Measurements from ENCODE around the gene LRRC4B.
"Not testable (repeated sequence)": the region's sequence is repeated elsewhere in the genome, so short reads cannot be mapped to it uniquely, and the experiment has no call there.

The LRRC4B gene

DNA sequence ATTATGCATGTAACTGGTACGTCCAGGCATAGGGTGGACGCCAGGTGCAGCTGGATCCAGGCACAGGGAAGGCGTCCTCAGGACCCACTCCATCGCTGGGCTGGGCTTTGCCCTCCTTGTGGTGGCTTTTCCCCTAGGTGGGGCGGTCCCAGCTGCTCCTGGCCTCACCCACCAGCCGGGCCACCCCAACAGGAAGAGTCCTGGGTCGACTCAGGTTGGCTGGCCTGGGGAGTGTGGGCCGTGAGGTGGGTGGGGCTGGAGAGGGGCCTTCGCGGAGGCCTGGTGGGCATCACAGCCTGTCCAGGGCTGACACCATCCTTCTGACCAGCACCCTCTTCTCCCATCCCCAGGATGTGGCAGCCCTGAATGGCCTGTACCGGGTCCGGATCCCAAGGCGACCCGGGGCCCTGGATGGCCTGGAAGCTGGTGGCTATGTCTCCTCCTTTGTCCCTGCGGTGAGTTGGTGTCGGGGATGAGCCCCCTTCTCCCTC, 88.4 kb downstream of the LRRC4B start:
- DNase-seq: no peak
- in situ Hi-C loops (cut with HindIII; ENCODE audit: low pct_ligation_motif_present, low pct_unique_long_range_greater_than_20kb, low sequenced_read_pairs): no loop called here

DNA sequence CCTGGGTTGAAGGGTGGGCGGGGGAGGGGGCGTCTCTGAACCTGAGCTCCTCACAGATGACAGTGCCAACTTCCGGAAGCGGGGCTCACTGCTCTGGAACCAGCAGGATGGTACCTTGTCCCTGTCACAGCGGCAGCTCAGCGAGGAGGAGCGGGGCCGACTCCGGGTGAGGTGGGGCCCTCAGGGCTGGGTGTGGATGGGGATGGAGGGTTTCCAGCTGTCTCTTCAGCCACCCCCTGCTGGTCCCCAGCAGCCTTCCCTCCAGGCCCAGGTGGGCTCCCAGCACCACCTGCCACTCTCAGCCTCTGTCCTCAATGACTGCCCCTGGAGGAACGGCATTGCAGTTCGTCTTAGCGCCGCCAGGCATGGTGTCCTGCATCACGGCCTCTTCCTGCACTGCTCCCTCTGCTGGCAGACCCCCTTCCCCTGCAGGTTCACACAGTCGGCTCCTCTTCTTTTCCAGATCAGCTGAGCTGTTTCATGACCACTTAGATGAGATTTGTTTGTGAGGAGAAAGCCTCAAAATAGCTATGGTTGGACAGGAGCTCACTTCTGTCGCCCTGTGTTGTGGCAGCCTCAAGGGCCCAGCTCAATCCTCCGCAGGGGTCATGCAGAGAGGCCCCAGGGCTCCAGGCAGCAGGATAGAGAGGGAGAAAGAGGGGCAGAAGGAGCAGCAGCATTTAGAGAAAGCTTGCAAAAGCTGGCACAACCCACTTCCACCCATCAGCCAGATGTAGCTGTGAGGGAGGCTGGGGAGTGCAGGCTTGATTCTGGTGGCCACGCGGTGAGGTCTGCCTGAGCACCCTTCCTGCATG, 89.1 kb downstream of the LRRC4B start:
- in situ Hi-C loops (cut with HindIII; ENCODE audit: low pct_ligation_motif_present, low pct_unique_long_range_greater_than_20kb, low sequenced_read_pairs): no loop called here
- no peak for DNase-seq

DNA sequence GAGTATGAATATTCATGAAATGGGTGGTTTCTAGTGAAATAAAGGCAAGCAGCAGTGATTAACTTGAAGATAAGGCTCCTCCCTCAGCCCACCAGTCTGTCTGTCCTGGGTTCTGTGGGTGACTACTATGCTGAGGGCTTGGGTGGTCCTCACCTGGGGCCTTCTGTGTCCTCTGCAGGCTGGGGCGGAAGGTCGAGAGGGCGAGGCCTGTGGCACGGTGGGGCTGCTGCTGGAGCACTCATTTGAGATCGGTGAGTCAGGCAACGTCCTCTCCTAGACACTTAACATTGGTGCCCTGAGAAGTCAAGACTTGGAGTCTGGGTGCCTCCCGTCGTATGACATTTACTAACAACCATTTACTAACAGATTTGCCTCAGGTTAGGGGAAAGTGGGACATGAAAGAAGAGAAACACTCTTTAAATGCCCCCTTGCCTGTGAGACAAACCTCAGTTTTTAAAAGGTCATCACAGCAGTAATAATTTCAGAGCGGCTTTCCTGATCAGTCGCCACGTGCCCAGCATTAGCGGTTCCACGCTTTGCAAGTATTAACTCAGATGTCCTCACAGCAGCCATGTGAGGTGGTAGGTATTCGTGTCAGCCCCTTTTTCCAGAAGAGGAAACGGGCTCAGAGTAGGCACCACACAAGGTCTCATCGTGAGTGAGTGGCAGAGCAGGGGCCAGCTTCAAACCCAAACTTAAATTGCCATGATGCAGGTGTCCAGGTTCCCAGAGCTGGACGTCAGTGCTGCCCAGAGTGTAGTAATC, 90.3 kb downstream of the LRRC4B start:
- DNase-seq: no peak
- in situ Hi-C loops (cut with HindIII; ENCODE audit: low pct_ligation_motif_present, low pct_unique_long_range_greater_than_20kb, low sequenced_read_pairs): no loop called here

DNA sequence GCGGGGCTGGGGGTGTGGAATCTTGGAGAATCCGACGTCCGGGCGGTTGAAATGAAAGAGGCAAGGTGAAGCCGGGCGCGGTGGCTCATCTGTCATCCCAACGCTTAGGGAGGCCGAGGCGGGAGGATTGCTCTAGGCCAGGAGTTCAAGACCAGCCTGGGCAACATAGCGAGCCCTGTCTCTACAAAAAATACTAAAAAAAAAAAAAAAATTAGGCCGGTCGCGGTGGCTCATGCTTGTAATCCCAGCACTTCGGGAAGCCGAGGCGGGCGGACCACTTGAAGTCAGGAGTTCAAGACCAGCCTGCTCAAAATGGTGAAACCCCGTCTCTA, 91.4 kb downstream of the LRRC4B start:
- DNase-seq: no peak
- in situ Hi-C loops (cut with HindIII; ENCODE audit: low pct_ligation_motif_present, low pct_unique_long_range_greater_than_20kb, low sequenced_read_pairs): no loop called here

DNA sequence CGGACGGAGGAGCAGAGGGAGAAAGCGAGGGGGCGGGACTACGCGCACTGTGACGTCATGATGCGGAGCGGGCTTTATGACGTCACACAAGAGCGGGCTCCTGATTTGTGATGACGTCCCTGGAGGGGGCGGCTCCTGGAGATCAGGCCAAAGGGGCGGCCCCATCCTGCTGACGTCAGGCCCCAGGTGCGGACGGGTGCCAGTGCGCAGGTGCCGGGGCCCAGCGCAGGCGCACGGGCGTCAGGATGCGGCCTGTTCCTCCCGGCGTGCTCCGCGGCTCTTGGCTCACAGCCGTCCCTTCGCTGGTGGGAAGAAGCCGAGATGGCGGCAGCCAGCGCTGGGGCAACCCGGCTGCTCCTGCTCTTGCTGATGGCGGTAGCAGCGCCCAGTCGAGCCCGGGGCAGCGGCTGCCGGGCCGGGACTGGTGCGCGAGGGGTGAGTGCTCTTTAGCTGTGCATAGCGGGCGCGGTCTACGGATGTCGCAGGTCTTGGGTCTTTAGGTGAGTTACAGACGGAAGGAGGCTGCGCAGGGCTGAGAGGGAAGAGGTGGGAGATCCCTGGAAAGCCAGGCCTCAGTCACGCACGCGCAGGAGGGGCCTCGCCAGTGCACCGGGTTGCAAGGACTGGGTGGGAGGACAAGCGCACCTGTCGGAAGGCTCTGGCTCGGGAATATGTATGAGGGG, 91.9 kb downstream of the LRRC4B start, which contains the start of the genes EMC10 and GARIN5A:
Gene EMC10, plus strand, starts transcription at position 284 of the 683 bp plus-strand sequence. Its CDS starts 38 bp downstream, at position 322.
Gene GARIN5A, minus strand, starts transcription at position 625 of the 683 bp plus-strand sequence. Its CDS starts 460 bp downstream, at position 165.
- in situ Hi-C loops (cut with HindIII; ENCODE audit: low pct_ligation_motif_present, low pct_unique_long_range_greater_than_20kb, low sequenced_read_pairs): no loop called here
- peak; percentile 87 for DNase-seq

DNA sequence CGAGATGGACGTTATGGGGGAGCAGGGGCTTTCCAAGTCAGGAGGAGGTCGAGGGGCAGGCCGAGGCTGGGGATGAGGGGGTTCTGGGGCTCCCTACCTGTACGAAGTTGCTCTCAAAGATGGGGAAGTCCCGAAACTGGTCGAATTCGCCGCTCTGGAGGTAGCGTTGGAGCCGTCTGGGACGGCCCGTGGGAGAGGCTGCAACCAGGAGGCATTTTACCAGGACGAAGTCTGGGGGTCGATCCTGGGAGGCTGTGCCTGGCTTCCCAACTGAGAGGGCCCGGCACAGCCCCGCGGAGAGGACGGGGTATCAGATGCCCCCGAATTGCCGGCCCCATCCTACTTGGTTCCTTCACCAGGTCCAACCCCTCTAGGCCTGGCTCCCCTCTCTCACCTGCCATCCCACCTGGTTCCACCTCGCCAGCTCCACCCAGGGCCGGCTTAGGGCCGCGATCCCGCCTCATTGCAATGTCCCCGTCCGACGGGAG, 92.5 kb downstream of the LRRC4B start:
- DNase-seq: no peak
- in situ Hi-C loops (cut with HindIII; ENCODE audit: low pct_ligation_motif_present, low pct_unique_long_range_greater_than_20kb, low sequenced_read_pairs): no loop called here

DNA sequence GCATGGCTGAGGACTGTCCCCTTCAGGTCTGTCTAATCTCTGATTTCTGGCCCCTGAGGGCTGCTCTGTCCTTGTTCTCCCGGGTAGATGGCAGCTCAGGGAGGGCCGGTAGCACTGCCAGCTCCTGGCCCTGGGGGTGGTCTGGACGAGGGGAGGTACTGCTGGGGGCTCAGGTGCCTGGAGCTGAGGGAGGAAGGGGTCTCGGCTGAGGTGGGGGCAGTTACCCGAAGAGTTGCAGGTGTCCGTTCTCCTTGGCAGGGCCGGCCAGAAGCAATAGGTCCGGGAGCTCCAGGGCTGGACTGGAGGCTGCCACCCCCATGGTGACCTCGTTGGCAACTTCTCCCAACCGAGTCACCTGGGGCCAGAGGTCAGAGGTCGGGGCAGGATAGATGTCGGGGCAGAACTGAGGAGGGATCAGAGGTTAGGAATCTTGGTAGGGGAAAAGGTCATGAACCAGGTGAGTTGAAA, 93.1 kb downstream of the LRRC4B start:
- no peak for DNase-seq
- in situ Hi-C loops (cut with HindIII; ENCODE audit: low pct_ligation_motif_present, low pct_unique_long_range_greater_than_20kb, low sequenced_read_pairs): no loop called here

DNA sequence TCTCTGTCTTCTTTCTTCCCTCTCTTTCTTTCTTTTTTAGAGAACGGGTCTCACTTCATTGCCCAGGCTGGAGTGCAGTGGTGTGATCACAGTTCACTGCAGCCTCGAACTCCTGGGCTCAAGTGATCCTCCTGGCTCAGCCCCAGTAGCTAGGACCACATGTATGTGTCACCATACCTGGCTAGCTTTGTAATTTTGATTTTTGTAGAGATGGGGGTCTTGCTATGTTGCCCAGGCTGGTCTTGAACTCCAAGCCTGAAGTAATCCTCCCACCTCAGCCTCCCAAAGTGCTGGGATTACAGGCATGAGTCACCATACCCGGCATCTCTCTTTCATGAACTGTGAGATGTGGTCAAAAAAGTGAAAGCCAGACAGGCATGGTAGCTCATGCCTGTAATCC, 94.9 kb downstream of the LRRC4B start:
- in situ Hi-C loops (cut with HindIII; ENCODE audit: low pct_ligation_motif_present, low pct_unique_long_range_greater_than_20kb, low sequenced_read_pairs): not testable (repeated sequence)
- DNase-seq: peak; percentile 14

DNA sequence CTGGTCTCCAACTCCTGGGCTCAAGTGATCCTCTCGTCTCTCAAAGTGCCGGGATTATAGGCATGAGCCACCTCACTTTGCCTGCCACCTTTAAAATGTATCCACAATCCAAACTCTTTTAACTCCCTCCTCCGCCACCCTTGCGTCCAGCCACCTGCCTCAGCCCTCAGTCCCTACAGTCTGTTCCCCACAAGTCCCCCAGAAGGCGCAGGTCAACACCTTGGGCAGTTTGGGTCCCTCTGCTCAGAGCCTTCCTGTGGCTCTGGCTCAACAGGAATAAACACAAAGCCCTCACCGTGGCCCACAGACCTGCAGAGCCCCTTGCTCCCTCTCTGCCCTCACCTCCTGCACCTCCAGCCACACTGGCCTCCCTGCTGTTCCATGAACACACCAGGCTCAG, 99.4 kb downstream of the LRRC4B start:
- no peak for DNase-seq
- in situ Hi-C loops (cut with HindIII; ENCODE audit: low pct_ligation_motif_present, low pct_unique_long_range_greater_than_20kb, low sequenced_read_pairs): no loop called here

DNA sequence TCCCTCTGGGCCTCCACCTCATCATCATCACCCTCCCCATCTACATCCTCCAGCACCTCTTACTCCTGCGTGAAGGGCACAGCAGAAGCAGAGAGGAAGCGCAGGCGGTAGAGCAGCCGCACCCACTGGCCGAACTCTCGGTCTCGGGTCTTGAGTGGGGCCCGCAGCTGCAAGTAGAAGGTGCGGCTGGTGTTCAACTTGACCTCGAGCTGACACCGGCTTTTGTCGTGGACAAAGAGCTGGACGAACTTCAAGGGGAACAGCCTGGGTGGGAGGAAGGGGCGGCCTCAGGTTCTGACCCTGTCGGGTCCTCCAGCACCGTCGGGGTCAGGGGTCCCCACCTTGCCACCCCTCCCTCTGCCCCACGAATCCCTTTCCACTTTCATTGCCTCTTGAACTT, 100.7 kb downstream of the LRRC4B start:
- in situ Hi-C loops (cut with HindIII; ENCODE audit: low pct_ligation_motif_present, low pct_unique_long_range_greater_than_20kb, low sequenced_read_pairs): no loop called here
- DNase-seq: no peak

Data from ACHN (cell line).